WTC11 (cell line): ENCODE results near the gene SLC27A4. TPM values are rescaled to one million over a fixed set of nuclear protein-coding genes. Genes with fewer than 3 reads are reported as not detected.
A peak's percentile ranks its signal among the peaks of the same experiment; 100 is the strongest.

Experiments used
- ATAC-seq: fragments of 200-7000 bp; cut with Tn5 transposase; 2 replicates; pipeline ENCODE4 v1.10.0; 2021; ENCODE audit warnings: mild to moderate bottlenecking, moderate library complexity
- CTCF ChIA-PET: fragments of 300-600 bp; sonication (Branson Sonifier 250); formaldehyde crosslinking; loops from one replicate; lab custom pipeline; 2021; ENCODE audit warnings: antibody characterized with exemption; lab: Charles Lee
- POLR2A ChIA-PET: fragments of 350-600 bp; sonication (Branson Sonifier 250); formaldehyde crosslinking; loops from one replicate; lab custom pipeline; 2021; ENCODE audit warnings: antibody characterized with exemption; lab: Charles Lee
- DNase-seq: peaks from one replicate; pipeline ENCODE4 v3.0.0; 2021; ENCODE audit warnings: low spot score
- H3K27ac Mint-ChIP-seq: 2 replicates; pipeline ENCODE4 v1.8.0; 2021; ENCODE audit warnings: mixed read lengths
- H3K27me3 Mint-ChIP-seq: 2 replicates; pipeline ENCODE4 v1.8.0; 2021; ENCODE audit warnings: low read depth, mild to moderate bottlenecking, moderate library complexity, mixed read lengths
- H3K36me3 Mint-ChIP-seq: 2 replicates; pipeline ENCODE4 v1.8.0; 2021; ENCODE audit warnings: mixed read lengths
- H3K4me1 Mint-ChIP-seq: 2 replicates; pipeline ENCODE4 v1.8.0; 2022; ENCODE audit warnings: mixed read lengths
- H3K4me3 Mint-ChIP-seq: 2 replicates; pipeline ENCODE4 v1.8.0; 2021; ENCODE audit warnings: mild to moderate bottlenecking, moderate library complexity, mixed read lengths
- H3K9me3 Mint-ChIP-seq: 2 replicates; pipeline ENCODE4 v1.8.0; 2021; ENCODE audit warnings: mixed read lengths
- ATF3 ChIP-seq: sonication (generic); formaldehyde crosslinking; conservative IDR thresholded peaks from 2 replicates; pipeline ENCODE4 v1.8.1; 2022; ENCODE audit warnings: mild to moderate bottlenecking, missing genetic modification reagents
- CBFB ChIP-seq: sonication (generic); formaldehyde crosslinking; IDR thresholded peaks from 2 replicates; pipeline ENCODE4 v1.8.1; 2022; ENCODE audit warnings: mild to moderate bottlenecking, low read depth, missing genetic modification reagents
- FOXJ3 ChIP-seq: sonication (generic); formaldehyde crosslinking; IDR thresholded peaks from 2 replicates; pipeline ENCODE4 v1.9.0; 2021; ENCODE audit warnings: missing genetic modification reagents, mild to moderate bottlenecking, borderline replicate concordance
- FOXK1 ChIP-seq: sonication (generic); formaldehyde crosslinking; IDR thresholded peaks from 2 replicates; pipeline ENCODE4 v1.8.0; 2022; ENCODE audit warnings: mild to moderate bottlenecking, moderate library complexity, missing genetic modification reagents
- FOXP1 ChIP-seq: sonication (generic); formaldehyde crosslinking; IDR thresholded peaks from 2 replicates; pipeline ENCODE4 v1.8.0; 2022; ENCODE audit warnings: missing genetic modification reagents, mild to moderate bottlenecking, moderate library complexity, borderline replicate concordance
- MYBL2 ChIP-seq: sonication (generic); formaldehyde crosslinking; IDR thresholded peaks from 2 replicates; pipeline ENCODE4 v1.8.1; 2023; ENCODE audit warnings: mild to moderate bottlenecking, moderate library complexity, missing genetic modification reagents
- NR1H2 ChIP-seq: sonication (generic); formaldehyde crosslinking; IDR thresholded peaks from 2 replicates; pipeline ENCODE4 v1.9.0; 2021; ENCODE audit warnings: mild to moderate bottlenecking, moderate library complexity, missing genetic modification reagents
- RELA ChIP-seq: sonication (generic); formaldehyde crosslinking; IDR thresholded peaks from 2 replicates; pipeline ENCODE4 v1.8.1; 2022; ENCODE audit warnings: missing genetic modification reagents, mild to moderate bottlenecking, borderline replicate concordance
- SOX15 ChIP-seq: fragments of 250-450 bp; sonication (Bioruptor Pico); IDR thresholded peaks from 2 replicates; pipeline ENCODE4 v1.9.0; 2021; ENCODE audit warnings: mild to moderate bottlenecking
- TEAD4 ChIP-seq: sonication (generic); formaldehyde crosslinking; IDR thresholded peaks from 2 replicates; pipeline ENCODE4 v1.8.0; 2022; ENCODE audit warnings: mild to moderate bottlenecking, missing genetic modification reagents
- ZBTB21 ChIP-seq: sonication (generic); formaldehyde crosslinking; IDR thresholded peaks from 2 replicates; pipeline ENCODE4 v1.8.1; 2023; ENCODE audit warnings: mild to moderate bottlenecking, missing genetic modification reagents, borderline replicate concordance
- ZBTB43 ChIP-seq: sonication (generic); formaldehyde crosslinking; IDR thresholded peaks from 2 replicates; pipeline ENCODE4 v1.8.1; 2023; ENCODE audit warnings: mild to moderate bottlenecking, missing genetic modification reagents
- ZMAT4 ChIP-seq: fragments of 250-450 bp; sonication (Bioruptor Pico); IDR thresholded peaks from 2 replicates; pipeline ENCODE4 v1.9.0; 2021; ENCODE audit warnings: mild to moderate bottlenecking
- ZNF121 ChIP-seq: sonication (generic); formaldehyde crosslinking; IDR thresholded peaks from 2 replicates; pipeline ENCODE4 v1.8.0; 2023; ENCODE audit warnings: missing genetic modification reagents
- ZNF416 ChIP-seq: fragments of 250-450 bp; sonication (Bioruptor Pico); IDR thresholded peaks from 2 replicates; pipeline ENCODE4 v1.9.0; 2021; ENCODE audit warnings: mild to moderate bottlenecking, inconsistent platforms
- ZNF671 ChIP-seq: fragments of 250-450 bp; sonication (Bioruptor Pico); IDR thresholded peaks from 2 replicates; pipeline ENCODE4 v1.8.0; 2021; ENCODE audit warnings: mild to moderate bottlenecking
- total RNA-seq: library from RNA; stranded (reverse); gene quantifications from 3 replicates; pipeline ENCODE4 v1.2.3, GENCODE V29; 2021
- TF ChIP-seq, protein P1 (sequence below): sonication (generic); formaldehyde crosslinking; IDR thresholded peaks from 2 replicates; pipeline ENCODE4 v1.8.1; 2022; ENCODE audit warnings: missing genetic modification reagents, borderline replicate concordance
- TF ChIP-seq, protein P2 (sequence below): fragments of 250-450 bp; sonication (Bioruptor Pico); IDR thresholded peaks from 2 replicates; pipeline ENCODE4 v2.1.2; 2022; ENCODE audit warnings: mild to moderate bottlenecking, moderate library complexity
- TF ChIP-seq, protein P3 (sequence below): sonication (generic); formaldehyde crosslinking; IDR thresholded peaks from 2 replicates; pipeline ENCODE4 v1.8.1; 2022; ENCODE audit warnings: low read depth, mild to moderate bottlenecking, moderate library complexity, missing genetic modification reagents, borderline replicate concordance

The SLC27A4 gene
- total RNA-seq, 1 experiment from 2014 or later = 23.8 TPM

- TF ChIP-seq, protein P1, sequence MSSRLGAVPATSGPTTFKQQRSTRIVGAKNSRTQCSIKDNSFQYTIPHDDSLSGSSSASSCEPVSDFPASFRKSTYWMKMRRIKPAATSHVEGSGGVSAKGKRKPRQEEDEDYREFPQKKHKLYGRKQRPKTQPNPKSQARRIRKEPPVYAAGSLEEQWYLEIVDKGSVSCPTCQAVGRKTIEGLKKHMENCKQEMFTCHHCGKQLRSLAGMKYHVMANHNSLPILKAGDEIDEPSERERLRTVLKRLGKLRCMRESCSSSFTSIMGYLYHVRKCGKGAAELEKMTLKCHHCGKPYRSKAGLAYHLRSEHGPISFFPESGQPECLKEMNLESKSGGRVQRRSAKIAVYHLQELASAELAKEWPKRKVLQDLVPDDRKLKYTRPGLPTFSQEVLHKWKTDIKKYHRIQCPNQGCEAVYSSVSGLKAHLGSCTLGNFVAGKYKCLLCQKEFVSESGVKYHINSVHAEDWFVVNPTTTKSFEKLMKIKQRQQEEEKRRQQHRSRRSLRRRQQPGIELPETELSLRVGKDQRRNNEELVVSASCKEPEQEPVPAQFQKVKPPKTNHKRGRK = no peak
- TF ChIP-seq, protein P2, sequence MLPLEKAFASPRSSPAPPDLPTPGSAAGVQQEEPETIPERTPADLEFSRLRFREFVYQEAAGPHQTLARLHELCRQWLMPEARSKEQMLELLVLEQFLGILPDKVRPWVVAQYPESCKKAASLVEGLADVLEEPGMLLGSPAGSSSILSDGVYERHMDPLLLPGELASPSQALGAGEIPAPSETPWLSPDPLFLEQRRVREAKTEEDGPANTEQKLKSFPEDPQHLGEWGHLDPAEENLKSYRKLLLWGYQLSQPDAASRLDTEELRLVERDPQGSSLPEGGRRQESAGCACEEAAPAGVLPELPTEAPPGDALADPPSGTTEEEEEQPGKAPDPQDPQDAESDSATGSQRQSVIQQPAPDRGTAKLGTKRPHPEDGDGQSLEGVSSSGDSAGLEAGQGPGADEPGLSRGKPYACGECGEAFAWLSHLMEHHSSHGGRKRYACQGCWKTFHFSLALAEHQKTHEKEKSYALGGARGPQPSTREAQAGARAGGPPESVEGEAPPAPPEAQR (CRISPR knock-in tag) = no peak
These were observed 6.9 kb upstream of the SLC27A4 start (continued) for GRCh38 chr9:128333451-128333869.

GRCh38 chr9:128335161-128335560 lies 5.2 kb upstream of the SLC27A4 start:
- DNase-seq = no peak
- CTCF ChIA-PET = interaction anchor here (1.0 to 2.1 kb wide), 5 partner anchors 40 to 132 kb away, joined by 3 to 9 read pairs (median 4); no protein-coding TSS in a partner anchor
- POLR2A ChIA-PET = no interaction called here
- ATAC-seq = no peak
- no peaks in the 10 kb centered on the region for H3K27me3 Mint-ChIP-seq
- no peaks in the 10 kb centered on the region for H3K9me3 Mint-ChIP-seq
- H3K4me3 Mint-ChIP-seq = no peak overlapping the region
- H3K4me1 Mint-ChIP-seq = no peaks in the 10 kb centered on the region
- no peak overlapping the region for H3K27ac Mint-ChIP-seq
- H3K36me3 Mint-ChIP-seq = no peaks in the 10 kb centered on the region
- no peak for TF ChIP-seq ZNF121 (CRISPR knock-in tag)
- no peak for TF ChIP-seq FOXJ3 (CRISPR knock-in tag)
- TF ChIP-seq SOX15 (CRISPR knock-in tag) = no peak
- TF ChIP-seq, protein P2 (CRISPR knock-in tag) = no peak
- no peak for TF ChIP-seq NR1H2 (CRISPR knock-in tag)
- no peak for TF ChIP-seq ZBTB43 (CRISPR knock-in tag)
- TF ChIP-seq ATF3 (CRISPR knock-in tag) = no peak
- TF ChIP-seq ZMAT4 = no peak
- no peak for TF ChIP-seq ZNF416 (CRISPR knock-in tag)
- no peak for TF ChIP-seq ZNF671

GRCh38 chr9:128335914-128336313 lies 4.4 kb upstream of the SLC27A4 start:
- POLR2A ChIA-PET = no interaction called here
- CTCF ChIA-PET = interaction anchor here (1.0 to 2.2 kb wide), 6 partner anchors 26 to 132 kb away, joined by 3 to 9 read pairs (median 5); no protein-coding TSS in a partner anchor
- DNase-seq = no peak
- no peaks in the 10 kb centered on the region for H3K4me1 Mint-ChIP-seq
- H3K27me3 Mint-ChIP-seq = no peaks in the 10 kb centered on the region
- no peak overlapping the region for H3K4me3 Mint-ChIP-seq
- TF ChIP-seq ZBTB21 (CRISPR knock-in tag) = no peak
- no peak for TF ChIP-seq CBFB
- TF ChIP-seq NR1H2 (CRISPR knock-in tag) = no peak
- TF ChIP-seq, all 79 proteins: peak for 0
- H3K36me3 Mint-ChIP-seq = no peaks in the 10 kb centered on the region
- H3K27ac Mint-ChIP-seq = no peak overlapping the region
- ATAC-seq = no peak
- H3K9me3 Mint-ChIP-seq = no peaks in the 10 kb centered on the region

DNA sequence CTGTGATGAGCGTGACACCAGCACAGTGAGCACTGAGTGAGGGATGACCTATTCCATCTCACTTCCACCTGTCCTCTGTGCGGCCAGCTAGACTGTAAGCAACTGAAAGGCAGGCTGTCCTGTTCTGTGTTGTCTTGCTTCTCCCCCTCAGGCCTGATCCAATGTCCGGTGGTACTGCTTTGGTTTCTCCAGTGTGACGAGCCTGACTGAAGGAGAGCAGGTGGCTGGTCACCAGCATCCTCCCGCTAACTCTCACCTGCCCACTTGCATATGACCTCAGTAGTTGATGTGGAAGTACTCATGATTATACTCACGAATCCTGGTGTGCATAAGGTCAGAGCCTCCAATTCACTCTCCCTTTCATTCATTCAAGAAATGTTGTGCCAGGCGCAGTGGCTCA lies 2.4 kb upstream of the SLC27A4 start:
- Mint-ChIP-seq H3K4me3 (no peak overlapping the region), H3K27me3 (no peaks in the 10 kb centered on the region), H3K36me3 (no peaks in the 10 kb centered on the region; the same call in 1 of the 2 replicates), H3K27ac (0 out of 2 replicates have a peak overlapping the region, but pooled peaks have one; percentile 37), H3K9me3 (no peaks in the 10 kb centered on the region), H3K4me1 (peaks cover 5% of the 10 kb centered on the region; the same call in 1 of the 2 replicates)
- no peak for ATAC-seq
- no peak for DNase-seq
- ChIA-PET POLR2A (interaction anchor here (0.6 kb wide), 1 partner anchor 36 kb away, joined by 5 read pairs; no protein-coding TSS in a partner anchor), CTCF (interaction anchor here (0.7 to 1.0 kb wide), 3 partner anchors 62 to 144 kb away, joined by 3 read pairs; partner anchors contain the start of genes GOLGA2 and SWI5)
- no peak for TF ChIP-seq FOXP1 (CRISPR knock-in tag)
- TF ChIP-seq RELA = no peak
- TF ChIP-seq ZNF416 (CRISPR knock-in tag) = no peak
- TF ChIP-seq, protein P2 (CRISPR knock-in tag) = no peak
- TF ChIP-seq TEAD4 (CRISPR knock-in tag) = no peak
- TF ChIP-seq FOXK1 (CRISPR knock-in tag) = no peak
- no peak for TF ChIP-seq ZBTB21 (CRISPR knock-in tag)
- TF ChIP-seq, protein P3, sequence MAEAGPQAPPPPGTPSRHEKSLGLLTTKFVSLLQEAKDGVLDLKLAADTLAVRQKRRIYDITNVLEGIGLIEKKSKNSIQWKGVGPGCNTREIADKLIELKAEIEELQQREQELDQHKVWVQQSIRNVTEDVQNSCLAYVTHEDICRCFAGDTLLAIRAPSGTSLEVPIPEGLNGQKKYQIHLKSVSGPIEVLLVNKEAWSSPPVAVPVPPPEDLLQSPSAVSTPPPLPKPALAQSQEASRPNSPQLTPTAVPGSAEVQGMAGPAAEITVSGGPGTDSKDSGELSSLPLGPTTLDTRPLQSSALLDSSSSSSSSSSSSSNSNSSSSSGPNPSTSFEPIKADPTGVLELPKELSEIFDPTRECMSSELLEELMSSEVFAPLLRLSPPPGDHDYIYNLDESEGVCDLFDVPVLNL = no peak
- no peak for TF ChIP-seq MYBL2 (CRISPR knock-in tag)
